GM12801 (cell line): ENCODE results near the gene SLC38A7.

ENCODE experiments used
- TF ChIP-seq, protein P1 (sequence below): IDR thresholded peaks from one replicate; pipeline ENCODE4 v1.5.1; 2011; ENCODE audit warnings: control low read depth; ENCODE audit not compliant: insufficient read length; ENCODE audit errors: extremely low read depth

Gene SLC38A7

GRCh38 chr16:58640949-58641348 is 43.6 kb downstream of the SLC38A7 start:
- TF ChIP-seq, protein P1, sequence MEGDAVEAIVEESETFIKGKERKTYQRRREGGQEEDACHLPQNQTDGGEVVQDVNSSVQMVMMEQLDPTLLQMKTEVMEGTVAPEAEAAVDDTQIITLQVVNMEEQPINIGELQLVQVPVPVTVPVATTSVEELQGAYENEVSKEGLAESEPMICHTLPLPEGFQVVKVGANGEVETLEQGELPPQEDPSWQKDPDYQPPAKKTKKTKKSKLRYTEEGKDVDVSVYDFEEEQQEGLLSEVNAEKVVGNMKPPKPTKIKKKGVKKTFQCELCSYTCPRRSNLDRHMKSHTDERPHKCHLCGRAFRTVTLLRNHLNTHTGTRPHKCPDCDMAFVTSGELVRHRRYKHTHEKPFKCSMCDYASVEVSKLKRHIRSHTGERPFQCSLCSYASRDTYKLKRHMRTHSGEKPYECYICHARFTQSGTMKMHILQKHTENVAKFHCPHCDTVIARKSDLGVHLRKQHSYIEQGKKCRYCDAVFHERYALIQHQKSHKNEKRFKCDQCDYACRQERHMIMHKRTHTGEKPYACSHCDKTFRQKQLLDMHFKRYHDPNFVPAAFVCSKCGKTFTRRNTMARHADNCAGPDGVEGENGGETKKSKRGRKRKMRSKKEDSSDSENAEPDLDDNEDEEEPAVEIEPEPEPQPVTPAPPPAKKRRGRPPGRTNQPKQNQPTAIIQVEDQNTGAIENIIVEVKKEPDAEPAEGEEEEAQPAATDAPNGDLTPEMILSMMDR, result no peak

DNA sequence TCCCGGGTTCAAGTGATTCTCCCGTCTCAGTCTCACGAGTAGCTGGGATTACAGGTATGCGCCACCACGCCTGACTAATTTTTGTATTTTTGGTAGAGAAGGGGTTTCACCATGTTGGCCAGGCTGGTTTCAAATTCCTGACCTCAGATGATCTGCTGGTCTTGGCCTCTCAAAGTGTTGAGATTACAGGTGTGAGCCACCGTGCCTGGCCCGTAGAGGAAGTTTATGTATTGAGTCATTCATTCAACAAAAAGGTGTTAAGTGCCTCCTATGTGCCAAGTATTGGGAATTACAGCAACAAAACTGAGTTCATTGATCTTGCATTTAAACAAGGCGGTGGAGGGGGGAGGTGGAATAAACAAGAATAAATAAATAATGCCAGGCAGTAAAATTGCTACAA is 44.7 kb downstream of the SLC38A7 start:
- TF ChIP-seq, protein P1, result no peak

DNA sequence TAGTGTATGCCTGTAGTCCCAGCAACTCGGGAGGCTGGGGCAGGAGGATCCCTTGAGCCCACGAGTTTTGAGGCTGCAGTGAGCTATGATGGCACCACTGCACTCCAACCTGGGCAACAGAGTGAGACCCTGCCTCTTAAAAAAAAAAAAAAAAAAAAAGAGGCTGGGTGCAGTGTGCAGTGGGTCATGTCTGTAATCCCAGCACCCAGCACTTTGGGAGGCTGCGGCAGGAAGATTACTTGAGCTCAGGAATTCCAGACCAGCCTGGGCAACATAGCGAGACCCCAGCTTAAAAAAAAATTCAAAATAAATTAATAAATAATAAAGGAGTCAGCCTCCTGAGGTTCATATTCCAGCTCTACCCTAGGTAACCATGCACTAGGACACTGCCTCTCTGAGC is 45.3 kb downstream of the SLC38A7 start:
- TF ChIP-seq, protein P1, result no peak

DNA sequence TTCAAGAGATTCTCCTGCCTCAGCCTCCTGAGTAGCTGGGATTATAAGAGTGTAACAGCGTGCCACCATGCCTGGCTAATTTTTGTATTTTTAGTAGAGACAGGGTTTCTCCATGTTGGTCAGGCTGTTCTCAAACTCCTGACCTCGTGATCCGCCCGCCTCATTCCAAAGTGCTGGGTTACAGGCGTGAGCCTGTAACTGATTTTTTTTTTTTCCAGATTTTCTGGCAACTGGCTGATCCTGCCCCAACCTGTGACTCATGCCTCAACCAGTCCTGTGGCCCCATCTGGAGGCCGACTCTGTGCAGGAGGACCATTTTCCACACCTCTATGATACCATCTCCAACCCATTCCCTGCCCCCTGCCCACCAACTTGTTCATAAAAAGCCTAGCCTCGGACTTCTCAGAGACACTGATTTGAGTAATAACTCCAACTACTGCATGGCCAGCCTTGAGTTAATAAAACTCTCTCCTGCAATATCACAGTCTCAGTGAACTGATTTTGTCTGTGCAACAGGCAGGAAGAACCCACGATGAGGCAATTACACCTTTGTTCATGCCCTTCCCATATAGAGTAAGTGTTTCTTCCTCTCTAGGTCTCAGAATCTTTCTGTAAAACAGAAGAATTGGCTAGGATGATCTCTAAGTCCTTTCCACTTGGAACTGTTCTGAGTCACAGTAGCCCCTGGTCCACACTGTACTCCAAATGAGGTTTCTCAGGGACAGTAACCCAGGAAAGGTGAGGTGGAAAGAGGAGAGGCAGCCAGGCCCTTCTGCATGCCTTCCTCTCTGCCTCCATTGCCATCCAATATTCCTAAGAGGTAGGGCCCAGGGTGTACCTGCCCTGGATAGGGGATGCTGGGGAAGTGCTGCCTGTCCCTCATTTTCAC is 46.2 kb downstream of the SLC38A7 start:
- TF ChIP-seq, protein P1, result no peak

DNA sequence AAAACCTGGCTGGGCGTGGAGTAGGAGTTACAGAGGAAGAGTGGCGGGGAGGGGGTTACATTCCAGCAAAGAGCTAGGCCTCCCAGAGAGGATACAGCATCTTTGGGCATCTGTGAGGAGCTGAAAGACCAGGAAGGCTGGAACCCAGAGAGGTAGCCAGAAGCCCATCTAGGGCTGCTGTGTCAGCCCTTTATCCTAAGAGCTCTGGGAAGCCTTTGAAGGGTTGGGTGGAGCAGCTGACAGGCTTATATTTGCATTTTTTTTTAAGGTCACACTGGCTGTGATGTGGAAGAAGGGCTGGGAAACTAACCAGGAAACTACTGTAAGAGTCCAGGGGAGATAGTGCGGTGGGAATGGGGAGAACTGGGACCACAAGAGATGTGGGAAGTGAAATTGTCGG is 48.1 kb downstream of the SLC38A7 start:
- TF ChIP-seq, protein P1, result no peak

GRCh38 chr16:58635502-58635901 is 49.1 kb downstream of the SLC38A7 start:
- TF ChIP-seq, protein P1, result no peak

DNA sequence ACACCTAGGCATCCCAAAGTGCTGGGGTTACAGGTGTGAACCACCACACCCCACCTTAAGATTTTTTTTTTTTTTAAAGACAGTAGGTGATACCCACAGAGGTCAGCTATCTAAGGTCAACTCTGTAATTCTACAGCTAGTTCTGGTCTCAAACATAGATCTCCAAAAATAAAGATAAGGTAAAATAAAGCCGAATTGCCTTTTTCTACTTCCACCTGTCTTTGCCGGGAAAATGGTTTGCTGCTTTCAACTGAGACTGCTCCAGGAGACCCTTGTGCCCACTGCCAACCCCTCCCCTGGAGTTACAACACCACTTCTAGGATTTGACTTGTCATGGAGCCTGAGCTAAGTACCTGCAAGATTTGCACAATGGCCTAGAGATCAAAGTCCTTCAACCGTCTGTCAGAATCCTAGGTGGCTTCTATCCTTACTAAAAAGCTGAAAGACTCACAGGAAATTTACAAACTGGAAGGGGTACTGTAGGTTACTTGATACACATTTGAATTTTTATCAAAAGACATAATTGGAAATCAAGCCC is 50.2 kb downstream of the SLC38A7 start:
- TF ChIP-seq, protein P1, result no peak
